ENCODE results near the gene FAM222B. TPM values are rescaled to one million over a fixed set of nuclear protein-coding genes. Genes with fewer than 3 reads are reported as not detected.

Gene FAM222B
- total and polyA plus RNA-seq, 4 donors, result 2.8 to 5.4 (median 4.1) TPM

DNA sequence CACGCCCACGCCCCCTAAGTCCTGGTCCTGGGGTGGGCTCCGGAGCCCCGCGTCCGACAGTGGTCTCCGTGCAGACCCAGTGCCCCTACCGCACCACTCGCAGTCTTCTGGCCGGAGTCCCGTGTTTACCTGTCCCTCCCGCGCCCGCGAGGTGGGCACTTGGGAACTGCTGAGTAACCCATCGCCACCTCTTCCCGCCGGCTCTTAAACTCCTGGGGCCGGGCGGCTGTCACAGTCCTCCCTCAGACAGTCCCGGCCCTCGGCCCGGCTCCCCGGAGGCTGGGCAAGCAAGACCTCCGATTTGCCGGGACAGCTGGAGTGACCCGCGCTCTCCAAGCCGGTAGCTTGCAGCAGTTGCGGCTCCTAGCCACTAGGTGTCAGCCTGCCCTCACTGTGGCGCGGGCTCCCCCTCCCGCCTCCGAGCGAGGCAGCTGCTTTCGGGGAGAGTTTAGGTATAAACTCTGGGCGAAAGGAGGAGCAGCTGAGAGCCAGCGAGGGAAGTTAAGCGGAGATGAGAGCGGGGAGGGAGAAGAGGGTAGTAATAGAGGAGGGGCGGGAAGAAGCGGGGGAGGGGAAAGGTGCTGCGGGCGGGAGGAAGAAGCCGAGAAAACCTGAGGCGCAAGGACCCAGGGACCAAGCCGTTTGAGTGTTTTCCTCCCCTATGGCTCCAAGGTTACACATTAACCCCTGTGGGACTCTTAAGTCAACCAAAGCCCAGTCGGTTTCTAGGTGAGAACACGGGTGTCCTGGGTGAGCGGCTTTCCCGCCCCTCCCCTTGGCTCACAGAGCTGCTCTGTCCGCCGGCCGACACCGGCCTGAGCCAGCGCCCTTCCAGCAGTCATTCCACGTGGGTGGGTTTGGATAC, 115.7 kb downstream of the FAM222B start:
- Histone ChIP-seq H3K4me3 (ENCODE audit: low read depth in 1 of 3, low read length in 3 of 3) (peak overlapping the region; percentile 56 to 66 (median 56)), H3K27ac (ENCODE audit: low read depth in 1 of 2, low read length in 2 of 2) (peak overlapping the region; percentile 97 to 99), H3K4me1 (ENCODE audit: control insufficient read depth in 4 of 4, insufficient read depth in 4 of 4, low read length in 3 of 4) (peaks cover 0 to 32% (median 19%) of the 10 kb centered on the region in 4 donors), H3K9me3 (ENCODE audit: control insufficient read depth in 4 of 4, low read length in 3 of 4) (no peaks in the 10 kb centered on the region), H3K9ac (ENCODE audit: low read depth in 1 of 2, low read length in 2 of 2) (peak overlapping the region; percentile 43 to 48), H3K36me3 (ENCODE audit: control insufficient read depth in 4 of 4, insufficient read depth in 3 of 4, low read depth in 1 of 4, low read length in 3 of 4) (peaks cover 10 to 24% (median 21%) of the 10 kb centered on the region in 4 donors), H3K27me3 (ENCODE audit: control insufficient read depth in 4 of 4, insufficient read depth in 4 of 4, low read length in 3 of 4) (no peaks in the 10 kb centered on the region)
- under 1% methylated on average over 57 of the region's 57 CpGs for WGBS
- peak; percentile 95 for DNase-seq (ENCODE audit: low spot score)
- TF ChIP-seq HNF4A (conservative IDR thresholded peaks at IDR 0.05) (peak; percentile 28 to 32), RAD21 (IDR thresholded peaks at IDR 0.05) (peak; percentile 98 to 99), JUND (IDR thresholded peaks at IDR 0.05) (no peak), MAX (IDR thresholded peaks at IDR 0.05) (peak; percentile 70), CTCF (IDR thresholded peaks at IDR 0.05; ENCODE audit: low read depth, low read length, missing input control) (peak; percentile 99), ZBTB33 (IDR thresholded peaks at IDR 0.05) (peak; percentile 4), NR2F2 (IDR thresholded peaks at IDR 0.05) (peak; percentile 8), HNF4G (IDR thresholded peaks at IDR 0.05) (no peak), GABPA (IDR thresholded peaks at IDR 0.05 in 1 of 2, conservative IDR thresholded peaks at IDR 0.05 in 1 of 2) (peak in 1 of 2 donors; percentile 33), REST (IDR thresholded peaks at IDR 0.05) (no peak), RXRA (IDR thresholded peaks at IDR 0.05) (peak in 1 of 2 donors; percentile 4), FOXA1 (IDR thresholded peaks at IDR 0.05) (no peak), SP1 (IDR thresholded peaks at IDR 0.05) (no peak), FOXA2 (IDR thresholded peaks at IDR 0.05) (no peak), TAF1 (conservative IDR thresholded peaks at IDR 0.05) (no peak), YY1 (IDR thresholded peaks at IDR 0.05) (no peak), EGR1 (IDR thresholded peaks at IDR 0.05; ENCODE audit: low read depth in 2 of 2) (peak in 1 of 2 donors; percentile 9)
- TF ChIP-seq, protein P1, sequence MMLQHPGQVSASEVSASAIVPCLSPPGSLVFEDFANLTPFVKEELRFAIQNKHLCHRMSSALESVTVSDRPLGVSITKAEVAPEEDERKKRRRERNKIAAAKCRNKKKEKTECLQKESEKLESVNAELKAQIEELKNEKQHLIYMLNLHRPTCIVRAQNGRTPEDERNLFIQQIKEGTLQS (IDR thresholded peaks at IDR 0.05), result no peak

Data from liver (tissue), 9 donors.